PC-3 (cell line): ENCODE measurements around the gene PCSK9.

Source experiments
- EZH2phosphoT487 ChIP-seq: fragments of 300-600 bp; sonication (generic); IDR thresholded peaks from 2 replicates; pipeline ENCODE4 v1.6.1; 2018; ENCODE audit warnings: mild to moderate bottlenecking, antibody characterized with exemption, low read length, borderline replicate concordance
- TF ChIP-seq, protein P1 (sequence below): fragments of 300-600 bp; sonication (generic); conservative IDR thresholded peaks from 2 replicates; pipeline ENCODE4 v1.5.1; 2017; ENCODE audit warnings: antibody characterized with exemption, low read depth, mild to moderate bottlenecking, low read length

DNA sequence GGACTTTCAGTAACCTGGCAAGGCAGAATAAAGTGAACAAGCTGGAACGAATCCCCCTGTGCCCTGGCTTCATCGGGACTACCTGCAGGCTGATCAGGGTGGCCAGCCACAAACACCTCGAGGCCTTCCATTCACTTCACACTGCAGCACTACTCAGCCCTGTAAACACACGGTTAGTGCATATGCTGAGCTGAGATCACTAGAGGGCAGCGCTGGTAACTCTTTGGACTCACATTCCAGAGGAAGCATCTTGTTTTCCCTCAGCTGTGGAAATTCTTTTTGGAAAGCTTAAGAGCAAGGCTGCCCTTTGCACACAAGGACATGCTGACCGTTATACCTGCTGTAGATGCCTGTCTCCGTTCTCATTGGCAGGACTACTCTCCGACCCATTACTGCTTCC, 32.1 kb downstream of the PCSK9 start:
- TF ChIP-seq, protein P1, sequence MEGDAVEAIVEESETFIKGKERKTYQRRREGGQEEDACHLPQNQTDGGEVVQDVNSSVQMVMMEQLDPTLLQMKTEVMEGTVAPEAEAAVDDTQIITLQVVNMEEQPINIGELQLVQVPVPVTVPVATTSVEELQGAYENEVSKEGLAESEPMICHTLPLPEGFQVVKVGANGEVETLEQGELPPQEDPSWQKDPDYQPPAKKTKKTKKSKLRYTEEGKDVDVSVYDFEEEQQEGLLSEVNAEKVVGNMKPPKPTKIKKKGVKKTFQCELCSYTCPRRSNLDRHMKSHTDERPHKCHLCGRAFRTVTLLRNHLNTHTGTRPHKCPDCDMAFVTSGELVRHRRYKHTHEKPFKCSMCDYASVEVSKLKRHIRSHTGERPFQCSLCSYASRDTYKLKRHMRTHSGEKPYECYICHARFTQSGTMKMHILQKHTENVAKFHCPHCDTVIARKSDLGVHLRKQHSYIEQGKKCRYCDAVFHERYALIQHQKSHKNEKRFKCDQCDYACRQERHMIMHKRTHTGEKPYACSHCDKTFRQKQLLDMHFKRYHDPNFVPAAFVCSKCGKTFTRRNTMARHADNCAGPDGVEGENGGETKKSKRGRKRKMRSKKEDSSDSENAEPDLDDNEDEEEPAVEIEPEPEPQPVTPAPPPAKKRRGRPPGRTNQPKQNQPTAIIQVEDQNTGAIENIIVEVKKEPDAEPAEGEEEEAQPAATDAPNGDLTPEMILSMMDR, result peak; percentile 74
- no peak for TF ChIP-seq EZH2phosphoT487
